Choroid plexus epithelial cell (primary cell): ENCODE measurements around the gene OR2W3.

Source experiments
- DNase-seq: peaks from one replicate; pipeline ENCODE4 v3.0.0-alpha.2; 2010; ENCODE audit warnings: low read depth
- H3K4me3 ChIP-seq: 2 replicates; pipeline ENCODE4 v1.5.1; 2011; ENCODE audit warnings: low read depth, mild to moderate bottlenecking, control low read depth, low read length, moderate library complexity
- CTCF ChIP-seq: conservative IDR thresholded peaks from 2 replicates; pipeline ENCODE4 v1.5.1; 2011; ENCODE audit warnings: low read depth, mild to moderate bottlenecking, control low read depth, inconsistent platforms, low read length, moderate library complexity

OR2W3 gene

GRCh38 chr1:247904122-247904521 lies 8.7 kb downstream of the OR2W3 start:
- TF ChIP-seq CTCF, result no peak
- H3K4me3 ChIP-seq, result no peak overlapping the region
- DNase-seq, result no peak

- no peak for DNase-seq
- no peak for TF ChIP-seq CTCF
- no peak overlapping the region for H3K4me3 ChIP-seq
These were observed 9.8 kb downstream of the OR2W3 start for GRCh38 chr1:247905181-247905580.

GRCh38 chr1:247905910-247906503 lies 10.6 kb downstream of the OR2W3 start:
- DNase-seq, result no peak
- H3K4me3 ChIP-seq, result no peak overlapping the region
- TF ChIP-seq CTCF, result no peak

- H3K4me3 ChIP-seq, result no peak overlapping the region
- no peak for TF ChIP-seq CTCF
- peak; percentile 12 for DNase-seq
These were observed 11.2 kb downstream of the OR2W3 start for GRCh38 chr1:247906504-247907047.

- no peak overlapping the region for H3K4me3 ChIP-seq
- no peak for TF ChIP-seq CTCF
- DNase-seq, result no peak
These were observed 13.4 kb downstream of the OR2W3 start for GRCh38 chr1:247908766-247909165.

- DNase-seq, result no peak
- TF ChIP-seq CTCF, result no peak
- no peak overlapping the region for H3K4me3 ChIP-seq
These were observed 18.4 kb downstream of the OR2W3 start for GRCh38 chr1:247913786-247914185.
